H9 (cell line): Measurements from ENCODE around the gene IGLL5. TPM values are rescaled to one million over a fixed set of nuclear protein-coding genes. Genes with fewer than 3 reads are reported as not detected.

Experiments used
- DNase-seq: peaks from one replicate; pipeline ENCODE4 v3.0.0-alpha.2; 2017
- H2AFZ ChIP-seq: one replicate; pipeline ENCODE4 v1.6.1; 2013; ENCODE audit warnings: mild to moderate bottlenecking, low read length, control low read depth, moderate library complexity
- H2AK5ac ChIP-seq: 2 replicates; pipeline ENCODE4 v1.6.1; 2013; ENCODE audit warnings: low read length, control low read depth, mixed read lengths; ENCODE audit not compliant: insufficient read length
- H2BK120ac ChIP-seq: one replicate; pipeline ENCODE4 v1.6.1; 2013; ENCODE audit warnings: low read depth, mild to moderate bottlenecking, low read length, control low read depth, inconsistent platforms; ENCODE audit not compliant: poor library complexity, severe bottlenecking
- H2BK12ac ChIP-seq: 2 replicates; pipeline ENCODE4 v1.6.1; 2013; ENCODE audit warnings: low read length, control low read depth, mixed read lengths, low read depth; ENCODE audit not compliant: insufficient read length
- H2BK15ac ChIP-seq: 2 replicates; pipeline ENCODE4 v1.6.1; 2013; ENCODE audit warnings: low read depth, low read length, control low read depth
- H2BK20ac ChIP-seq: one replicate; pipeline ENCODE4 v1.6.1; 2013; ENCODE audit warnings: low read depth, mild to moderate bottlenecking, low read length, control low read depth, inconsistent platforms; ENCODE audit not compliant: poor library complexity, severe bottlenecking
- H2BK5ac ChIP-seq: 2 replicates; pipeline ENCODE4 v1.6.1; 2013; ENCODE audit warnings: low read length, control low read depth, mixed read lengths; ENCODE audit not compliant: insufficient read length
- H3K14ac ChIP-seq: 2 replicates; pipeline ENCODE4 v1.6.1; 2013; ENCODE audit warnings: low read length, control low read depth; ENCODE audit not compliant: insufficient read depth
- H3K18ac ChIP-seq: 2 replicates; pipeline ENCODE4 v1.6.1; 2013; ENCODE audit warnings: low read depth, mild to moderate bottlenecking, mixed read lengths, low read length, control low read depth; ENCODE audit not compliant: insufficient read length
- H3K23ac ChIP-seq: 2 replicates; pipeline ENCODE4 v1.6.1; 2013; ENCODE audit warnings: low read length, control low read depth, mixed read lengths, low read depth; ENCODE audit not compliant: insufficient read length
- H3K23me2 ChIP-seq: 2 replicates; pipeline ENCODE4 v1.6.1; 2013; ENCODE audit warnings: low read depth, mild to moderate bottlenecking, mixed read lengths, low read length, control low read depth; ENCODE audit not compliant: insufficient read length, poor library complexity, severe bottlenecking
- H3K27ac ChIP-seq: 2 replicates; pipeline ENCODE4 v1.5.1; 2013; ENCODE audit warnings: low read length, control low read depth, mixed read lengths, low read depth; ENCODE audit not compliant: insufficient read length
- H3K27me3 ChIP-seq: 2 replicates; pipeline ENCODE4 v1.6.1; 2013; ENCODE audit warnings: low read length, control low read depth, inconsistent platforms; ENCODE audit not compliant: insufficient read depth
- H3K4ac ChIP-seq: 2 replicates; pipeline ENCODE4 v1.6.1; 2013; ENCODE audit warnings: low read depth, mild to moderate bottlenecking, control low read depth, inconsistent platforms, low read length, moderate library complexity
- H3K4me1 ChIP-seq: 2 replicates; pipeline ENCODE4 v1.6.1; 2013; ENCODE audit warnings: low read length, control low read depth, inconsistent platforms; ENCODE audit not compliant: insufficient read depth
- H3K4me2 ChIP-seq: 2 replicates; pipeline ENCODE4 v1.6.1; 2013; ENCODE audit warnings: low read length, control low read depth, mixed read lengths; ENCODE audit not compliant: insufficient read length, insufficient read depth
- H3K56ac ChIP-seq: 2 replicates; pipeline ENCODE4 v1.6.1; 2013; ENCODE audit warnings: low read depth, mild to moderate bottlenecking, mixed read lengths, low read length, control low read depth; ENCODE audit not compliant: insufficient read length
- H3K79me1 ChIP-seq: 2 replicates; pipeline ENCODE4 v1.6.1; 2013; ENCODE audit warnings: low read depth, mild to moderate bottlenecking, moderate library complexity, low read length, control low read depth, inconsistent platforms; ENCODE audit not compliant: insufficient read depth, poor library complexity, severe bottlenecking
- H3K79me2 ChIP-seq: 2 replicates; pipeline ENCODE4 v1.6.1; 2013; ENCODE audit warnings: low read length, control low read depth, inconsistent platforms; ENCODE audit not compliant: insufficient read depth
- H3K9ac ChIP-seq: 2 replicates; pipeline ENCODE4 v1.6.1; 2013; ENCODE audit warnings: low read length, control low read depth, mixed read lengths; ENCODE audit not compliant: insufficient read length; ENCODE audit errors: extremely low read depth
- H3K9me3 ChIP-seq: one replicate; pipeline ENCODE4 v1.6.1; 2013; ENCODE audit warnings: low read depth, low read length, inconsistent platforms; ENCODE audit not compliant: control insufficient read depth
- H3T11ph ChIP-seq: one replicate; pipeline ENCODE4 v1.6.1; 2013; ENCODE audit warnings: mild to moderate bottlenecking, low read length, control low read depth, inconsistent platforms
- H4K20me1 ChIP-seq: one replicate; pipeline ENCODE4 v1.6.1; 2013; ENCODE audit not compliant: control insufficient read depth, insufficient read length, insufficient read depth
- H4K5ac ChIP-seq: 2 replicates; pipeline ENCODE4 v1.6.1; 2013; ENCODE audit warnings: low read depth, mild to moderate bottlenecking, mixed read lengths, low read length, control low read depth; ENCODE audit not compliant: insufficient read length
- H4K8ac ChIP-seq: replicated peaks from 2 replicates; pipeline ENCODE4 v1.6.1; 2013; ENCODE audit warnings: low read length, control low read depth, mixed read lengths, low read depth; ENCODE audit not compliant: insufficient read length
- H4K91ac ChIP-seq: 2 replicates; pipeline ENCODE4 v1.6.1; 2013; ENCODE audit warnings: low read depth, mild to moderate bottlenecking, moderate library complexity, mixed read lengths, low read length, control low read depth; ENCODE audit not compliant: insufficient read length
- H3K27ac Mint-ChIP-seq, 3 experiments: 2 replicates in 2 of 3; 3 replicates in 1 of 3; pipeline ENCODE4 v1.8.0; 2020 to 2021; ENCODE audit warnings: mixed read lengths in 3 of 3, mild to moderate bottlenecking in 1 of 3, moderate library complexity in 1 of 3
- H3K27me3 Mint-ChIP-seq: 2 replicates; pipeline ENCODE4 v1.8.0; 2021; ENCODE audit warnings: low read depth, mild to moderate bottlenecking, moderate library complexity, mixed read lengths
- H3K36me3 Mint-ChIP-seq, 3 experiments: 2 replicates in 2 of 3; 3 replicates in 1 of 3; pipeline ENCODE4 v1.8.0; 2020 to 2021; ENCODE audit warnings: low read depth in 3 of 3, mixed read lengths in 3 of 3; ENCODE audit not compliant: insufficient read depth in 1 of 3
- H3K4me1 Mint-ChIP-seq, 2 experiments: 2 replicates each; pipeline ENCODE4 v1.8.0; 2020; ENCODE audit warnings: mixed read lengths in 2 of 2
- H3K4me3 Mint-ChIP-seq, 2 experiments: 2 replicates in 1 of 2; 3 replicates in 1 of 2; pipeline ENCODE4 v1.8.0; 2020 to 2021; ENCODE audit warnings: mild to moderate bottlenecking in 2 of 2, mixed read lengths in 2 of 2, moderate library complexity in 1 of 2
- H3K9me3 Mint-ChIP-seq, 2 experiments: 2 replicates in 1 of 2; 3 replicates in 1 of 2; pipeline ENCODE4 v1.8.0; 2020; ENCODE audit warnings: mild to moderate bottlenecking in 2 of 2, mixed read lengths in 2 of 2, moderate library complexity in 1 of 2
- WGBS: extraction: QIAGEN DNeasy Blood & Tissue Kit; methylation state at CpG from one replicate; pipeline ENCODE4 v1.1.7; 2013; ENCODE audit warnings: missing lambda C conversion rate, low lambda C conversion rate, mixed read lengths; ENCODE audit not compliant: insufficient read length; ENCODE audit errors: extremely low coverage; 5-methylcytosine and 5-hydroxymethylcytosine counted together
- total RNA-seq: library from RNA; stranded (reverse); gene quantifications from 2 replicates; pipeline ENCODE4 v1.2.1, GENCODE V29; 2021
- TF ChIP-seq, protein P1 (sequence below): fragments of 200-600 bp; sonication (generic); conservative IDR thresholded peaks from 3 replicates; pipeline ENCODE4 v1.8.0; 2021; ENCODE audit warnings: antibody characterized with exemption, mild to moderate bottlenecking

IGLL5 gene
- total RNA-seq, 1 experiment from 2014 or later = not detected

DNA sequence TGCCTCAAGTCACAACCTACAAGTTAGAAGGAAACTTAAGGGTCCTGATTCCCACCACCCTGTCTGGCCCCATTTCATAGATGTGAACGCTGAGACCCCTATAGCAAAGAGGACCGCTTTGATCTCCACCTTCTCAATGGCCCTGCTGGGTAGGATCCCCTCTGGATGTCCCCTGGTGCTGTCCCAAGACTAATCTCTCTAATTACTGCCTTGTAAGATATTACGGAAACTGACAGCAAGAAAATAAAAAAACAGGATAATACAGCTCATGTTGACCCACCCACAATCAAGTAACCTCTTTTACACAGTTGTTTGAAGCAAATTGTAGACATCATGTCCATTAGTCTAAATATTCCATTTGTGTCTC lies 20.9 kb downstream of the IGLL5 start:
- no peak overlapping the region for H4K8ac ChIP-seq
- H3K4me1 ChIP-seq = no peaks in the 10 kb centered on the region
- H3K4me2 ChIP-seq = no peak overlapping the region
- no peaks in the 10 kb centered on the region for H3K23me2 ChIP-seq
- Mint-ChIP-seq H3K27me3 (peaks cover 94% of the 10 kb centered on the region), H3K9me3 (peaks cover 3 to 8% of the 10 kb centered on the region in 2 experiments; a peak in 4 of 5 replicates), H3K4me3 (no peak overlapping the region), H3K4me1 (no peaks in the 10 kb centered on the region), H3K27ac (no peak overlapping the region), H3K36me3 (no peaks in the 10 kb centered on the region)
- no peak overlapping the region for H2BK120ac ChIP-seq
- no peak overlapping the region for H2BK20ac ChIP-seq
- H4K20me1 ChIP-seq = no peaks in the 10 kb centered on the region
- H3K27ac ChIP-seq = no peak overlapping the region
- H2BK12ac ChIP-seq = no peak overlapping the region
- H3K9ac ChIP-seq = no peak overlapping the region
- no peak overlapping the region for H3K56ac ChIP-seq
- H2AFZ ChIP-seq = no peak overlapping the region
- H3K79me2 ChIP-seq = no peaks in the 10 kb centered on the region
- no peak overlapping the region for H4K5ac ChIP-seq
- no peak overlapping the region for H2BK5ac ChIP-seq
- DNase-seq = no peak
- H3K27me3 ChIP-seq = peaks cover 9% of the 10 kb centered on the region; the same call in 1 of the 2 replicates
- no peak overlapping the region for H3T11ph ChIP-seq
- no peak overlapping the region for H3K14ac ChIP-seq
- H4K91ac ChIP-seq = no peak overlapping the region
- H3K4ac ChIP-seq = no peak overlapping the region
- H3K9me3 ChIP-seq = no peaks in the 10 kb centered on the region
- no peak overlapping the region for H3K18ac ChIP-seq
- no peaks in the 10 kb centered on the region for H3K79me1 ChIP-seq
- no CpG with 5 or more reads among the region's 3 CpGs for WGBS
- no peak overlapping the region for H3K23ac ChIP-seq
- H2BK15ac ChIP-seq = no peak overlapping the region
- H2AK5ac ChIP-seq = no peak overlapping the region
- TF ChIP-seq, protein P1, sequence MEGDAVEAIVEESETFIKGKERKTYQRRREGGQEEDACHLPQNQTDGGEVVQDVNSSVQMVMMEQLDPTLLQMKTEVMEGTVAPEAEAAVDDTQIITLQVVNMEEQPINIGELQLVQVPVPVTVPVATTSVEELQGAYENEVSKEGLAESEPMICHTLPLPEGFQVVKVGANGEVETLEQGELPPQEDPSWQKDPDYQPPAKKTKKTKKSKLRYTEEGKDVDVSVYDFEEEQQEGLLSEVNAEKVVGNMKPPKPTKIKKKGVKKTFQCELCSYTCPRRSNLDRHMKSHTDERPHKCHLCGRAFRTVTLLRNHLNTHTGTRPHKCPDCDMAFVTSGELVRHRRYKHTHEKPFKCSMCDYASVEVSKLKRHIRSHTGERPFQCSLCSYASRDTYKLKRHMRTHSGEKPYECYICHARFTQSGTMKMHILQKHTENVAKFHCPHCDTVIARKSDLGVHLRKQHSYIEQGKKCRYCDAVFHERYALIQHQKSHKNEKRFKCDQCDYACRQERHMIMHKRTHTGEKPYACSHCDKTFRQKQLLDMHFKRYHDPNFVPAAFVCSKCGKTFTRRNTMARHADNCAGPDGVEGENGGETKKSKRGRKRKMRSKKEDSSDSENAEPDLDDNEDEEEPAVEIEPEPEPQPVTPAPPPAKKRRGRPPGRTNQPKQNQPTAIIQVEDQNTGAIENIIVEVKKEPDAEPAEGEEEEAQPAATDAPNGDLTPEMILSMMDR = no peak
